Breast epithelium (tissue), 4 donors: Measurements from ENCODE around the gene ARFGEF2. TPM values are rescaled to one million over a fixed set of nuclear protein-coding genes. Genes with fewer than 3 reads are reported as not detected.
A peak's percentile ranks its signal among the peaks of the same experiment; 100 is the strongest.

Experiments used
- DNase-seq, 2 donors: peaks; one replicate each; pipeline ENCODE4 v3.0.0-alpha.2; 2019; ENCODE audit warnings: low spot score in 2 of 2
- H3K27ac ChIP-seq, 2 donors: fragments of 200-600 bp; sonication (generic) in 1 of 2; one replicate each; pipeline ENCODE4 v1.5.1; 2016 to 2019; ENCODE audit warnings: mild to moderate bottlenecking in 1 of 2
- H3K27me3 ChIP-seq, 2 donors: fragments of 200-600 bp; sonication (generic) in 1 of 2; one replicate each; pipeline versions ENCODE4 v1.5.1 to v1.6.0; 2017 to 2019; ENCODE audit warnings: control low read depth in 1 of 2, mild to moderate bottlenecking in 1 of 2
- H3K36me3 ChIP-seq: fragments of 200-600 bp; one replicate; pipeline ENCODE4 v1.5.1; 2019
- H3K4me1 ChIP-seq, 2 donors: fragments of 200-600 bp; sonication (generic); one replicate each; pipeline ENCODE4 v1.5.1; 2016 to 2019; ENCODE audit warnings: control low read depth in 1 of 2
- H3K4me3 ChIP-seq, 3 donors: fragments of 200-600 bp; sonication (generic); 1 replicate in 2 of 3; 2 replicates in 1 of 3; pipeline ENCODE4 v1.5.1; 2016 to 2019; ENCODE audit warnings: mild to moderate bottlenecking in 3 of 3, moderate library complexity in 2 of 3
- H3K9me3 ChIP-seq, 2 donors: fragments of 200-600 bp; sonication (generic) in 1 of 2; one replicate each; pipeline ENCODE4 v1.5.1; 2016 to 2019; ENCODE audit warnings: control low read depth in 1 of 2
- CTCF ChIP-seq, 3 donors: fragments of 450-650 bp; IDR thresholded peaks; one replicate each; pipeline ENCODE4 v1.5.1; 2016 to 2017; ENCODE audit warnings: antibody characterized with exemption in 3 of 3, mild to moderate bottlenecking in 3 of 3, moderate library complexity in 3 of 3
- POLR2A ChIP-seq: fragments of 450-650 bp; IDR thresholded peaks from one replicate; pipeline ENCODE4 v1.6.1; 2016; ENCODE audit warnings: antibody characterized with exemption, mild to moderate bottlenecking, moderate library complexity
- POLR2AphosphoS5 ChIP-seq, 3 donors: sonication (generic); formaldehyde crosslinking; IDR thresholded peaks; one replicate each; pipeline ENCODE4 v1.6.1; 2017; ENCODE audit warnings: antibody characterized with exemption in 3 of 3
- intact Hi-C: fragments of 100-400 bp; cut with DNase I; formaldehyde crosslinking; loops from one replicate; pipeline ENCODE4 v1.15.1; 2023; ENCODE audit warnings: low total_unique reads
- total RNA-seq, 3 donors: library from RNA; depleted of rRNA; stranded (reverse); fragments of >200 nt; gene quantifications; one replicate each; pipeline ENCODE4 v1.1.0, GENCODE V29; 2016

Gene ARFGEF2
- total RNA-seq, 3 donors from 2014 or later: 37.1 to 61.6 (median 42.3) TPM

- H3K27ac ChIP-seq: peak overlapping the region; percentile 98 to 100
- H3K4me1 ChIP-seq: peaks cover 0 to 10% of the 10 kb centered on the region in 2 donors
- H3K36me3 ChIP-seq: no peaks in the 10 kb centered on the region
- TF ChIP-seq POLR2AphosphoS5 (IDR thresholded peaks at IDR 0.05) (no peak), POLR2A (no peak), CTCF (IDR thresholded peaks at IDR 0.05) (no peak)
- peak in 1 of 2 donors; percentile 55 for DNase-seq
- no peaks in the 10 kb centered on the region for H3K27me3 ChIP-seq
- H3K4me3 ChIP-seq: peak overlapping the region; percentile 80 to 100 (median 96)
- no peaks in the 10 kb centered on the region for H3K9me3 ChIP-seq
- intact Hi-C loops: no loop called here
These were observed 641 bp downstream of the ARFGEF2 start for GRCh38 chr20:48921883-48922820.

GRCh38 chr20:48923149-48923718 lies 1.7 kb downstream of the ARFGEF2 start:
- Histone ChIP-seq H3K9me3 (no peaks in the 10 kb centered on the region), H3K4me3 (peak overlapping the region in 2 of 3 donors; percentile 96 to 100), H3K27me3 (no peaks in the 10 kb centered on the region), H3K4me1 (peaks cover 0 to 10% of the 10 kb centered on the region in 2 donors), H3K27ac (peak overlapping the region; percentile 98 to 100), H3K36me3 (no peaks in the 10 kb centered on the region)
- intact Hi-C loops: no loop called here
- DNase-seq: no peak
- TF ChIP-seq CTCF (IDR thresholded peaks at IDR 0.05) (no peak), POLR2AphosphoS5 (IDR thresholded peaks at IDR 0.05) (no peak), POLR2A (no peak)

DNA sequence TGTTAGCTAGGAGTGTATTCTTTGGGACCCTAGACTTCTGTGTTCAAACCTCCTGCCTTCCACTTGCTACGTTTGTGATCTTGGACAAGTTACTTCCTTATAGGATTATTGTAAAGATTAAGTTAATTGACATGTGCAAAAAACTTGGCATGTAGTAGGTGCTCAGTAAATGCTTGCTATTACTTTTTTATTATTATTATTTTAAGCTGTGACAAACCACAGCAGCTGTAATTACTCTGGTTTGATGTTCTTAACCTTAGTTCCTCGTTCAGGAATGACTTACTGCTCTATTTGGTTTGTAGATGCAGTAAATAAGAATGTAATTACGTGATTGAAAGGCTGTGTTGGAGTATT lies 3.2 kb downstream of the ARFGEF2 start:
- no peaks in the 10 kb centered on the region for H3K9me3 ChIP-seq
- peaks cover 0 to 10% of the 10 kb centered on the region in 2 donors for H3K4me1 ChIP-seq
- no peaks in the 10 kb centered on the region for H3K27me3 ChIP-seq
- TF ChIP-seq POLR2AphosphoS5 (IDR thresholded peaks at IDR 0.05) (no peak), CTCF (IDR thresholded peaks at IDR 0.05) (no peak), POLR2A (no peak)
- no peak for DNase-seq
- H3K4me3 ChIP-seq: no peak overlapping the region
- peak overlapping the region in 1 of 2 donors; percentile 50 for H3K27ac ChIP-seq
- intact Hi-C loops: no loop called here
- H3K36me3 ChIP-seq: no peaks in the 10 kb centered on the region

- Histone ChIP-seq H3K4me3 (no peak overlapping the region), H3K36me3 (no peaks in the 10 kb centered on the region), H3K9me3 (no peaks in the 10 kb centered on the region), H3K27me3 (no peaks in the 10 kb centered on the region), H3K4me1 (peaks cover 0 to 10% of the 10 kb centered on the region in 2 donors), H3K27ac (no peak overlapping the region)
- intact Hi-C loops: no loop called here
- no peak for TF ChIP-seq CTCF (IDR thresholded peaks at IDR 0.05)
- TF ChIP-seq POLR2A: no peak
- no peak for TF ChIP-seq POLR2AphosphoS5 (IDR thresholded peaks at IDR 0.05)
- no peak for DNase-seq
These were observed 4.8 kb downstream of the ARFGEF2 start for GRCh38 chr20:48926267-48926666.

GRCh38 chr20:48926821-48927220 lies 5.3 kb downstream of the ARFGEF2 start:
- Histone ChIP-seq H3K4me1 (peaks cover 0 to 10% of the 10 kb centered on the region in 2 donors), H3K27ac (no peak overlapping the region), H3K27me3 (no peaks in the 10 kb centered on the region), H3K4me3 (no peak overlapping the region), H3K36me3 (no peaks in the 10 kb centered on the region), H3K9me3 (no peaks in the 10 kb centered on the region)
- DNase-seq: no peak
- TF ChIP-seq CTCF (IDR thresholded peaks at IDR 0.05) (no peak), POLR2AphosphoS5 (IDR thresholded peaks at IDR 0.05) (no peak), POLR2A (no peak)
- intact Hi-C loops: no loop called here
